OCI-LY3 (cell line): ENCODE measurements around the gene RRP9.

Experiments
- H2AFZ ChIP-seq: fragments of 200-600, 300-600 bp; shearing (Covaris generic); 2 replicates; pipeline ENCODE4 v1.6.0; 2014; ENCODE audit warnings: antibody characterized with exemption, low read depth, low read length
- H3K27ac ChIP-seq: fragments of 200-600, 300-600 bp; sonication (generic); 2 replicates; pipeline ENCODE4 v1.5.1; 2014; ENCODE audit warnings: mild to moderate bottlenecking, low read length, moderate library complexity, mixed read lengths
- H3K27me3 ChIP-seq: fragments of 200-600, 300-600 bp; sonication (generic); 2 replicates; pipeline ENCODE4 v1.6.1; 2014; ENCODE audit warnings: low read depth, low read length, mixed read lengths
- H3K36me3 ChIP-seq: fragments of 200-600, 300-600 bp; sonication (generic); replicated peaks from 2 replicates; pipeline ENCODE3; 2014; ENCODE audit warnings: low read depth, low read length, mixed read lengths
- H3K4me1 ChIP-seq: fragments of 300-600, 200-600 bp; sonication (generic); 2 replicates; pipeline ENCODE4 v1.6.1; 2014; ENCODE audit warnings: low read length, mixed read lengths
- H3K4me2 ChIP-seq: fragments of 200-600, 300-600 bp; sonication (generic); 2 replicates; pipeline ENCODE4 v1.6.1; 2014; ENCODE audit warnings: low read length, mixed read lengths
- H3K4me3 ChIP-seq: fragments of 300-600, 200-600 bp; sonication (generic); 2 replicates; pipeline ENCODE4 v1.5.1; 2014; ENCODE audit warnings: antibody characterized with exemption, mild to moderate bottlenecking, low read length, moderate library complexity
- H3K79me2 ChIP-seq: fragments of 300-600, 200-600 bp; shearing (Covaris generic); 2 replicates; pipeline ENCODE4 v1.6.1; 2014; ENCODE audit warnings: mild to moderate bottlenecking, low read length, mixed read lengths
- H3K9ac ChIP-seq: fragments of 300-600, 200-600 bp; shearing (Covaris generic); 2 replicates; pipeline ENCODE4 v1.6.0; 2014; ENCODE audit warnings: mild to moderate bottlenecking, low read length, moderate library complexity
- H3K9me3 ChIP-seq: fragments of 200-600, 300-600 bp; shearing (Covaris generic); 2 replicates; pipeline ENCODE4 v1.6.1; 2014; ENCODE audit warnings: low read length, mixed read lengths; ENCODE audit not compliant: insufficient read depth
- H4K20me1 ChIP-seq: fragments of 200-600, 300-600 bp; sonication (generic); 2 replicates; pipeline ENCODE4 v1.6.1; 2016; ENCODE audit warnings: low read length, mixed read lengths; ENCODE audit not compliant: insufficient read depth
- CTCF ChIP-seq: fragments of 200-600, 300-600 bp; sonication (generic); IDR thresholded peaks from 2 replicates; pipeline ENCODE4 v1.5.1; 2014; ENCODE audit warnings: antibody characterized with exemption, low read length, low read depth
- EZH2phosphoT487 ChIP-seq: fragments of 200-600 bp; shearing (Covaris generic); IDR thresholded peaks from 2 replicates; pipeline ENCODE4 v1.6.1; 2018; ENCODE audit warnings: antibody characterized with exemption, mixed run types, low read depth

The RRP9 gene

GRCh38 chr3:51888463-51889105 is 53.1 kb downstream of the RRP9 start:
- peaks cover 25% of the 10 kb centered on the region for H3K27me3 ChIP-seq
- H3K9me3 ChIP-seq, result no peaks in the 10 kb centered on the region
- no peak overlapping the region for H3K27ac ChIP-seq
- H3K4me2 ChIP-seq, result no peak overlapping the region
- no peaks in the 10 kb centered on the region for H4K20me1 ChIP-seq
- H3K79me2 ChIP-seq, result no peaks in the 10 kb centered on the region
- no peak for TF ChIP-seq EZH2phosphoT487
- no peak overlapping the region for H3K4me3 ChIP-seq
- H3K36me3 ChIP-seq, result no peaks in the 10 kb centered on the region
- H2AFZ ChIP-seq, result no peak overlapping the region
- no peak overlapping the region for H3K9ac ChIP-seq
- H3K4me1 ChIP-seq, result no peaks in the 10 kb centered on the region

DNA sequence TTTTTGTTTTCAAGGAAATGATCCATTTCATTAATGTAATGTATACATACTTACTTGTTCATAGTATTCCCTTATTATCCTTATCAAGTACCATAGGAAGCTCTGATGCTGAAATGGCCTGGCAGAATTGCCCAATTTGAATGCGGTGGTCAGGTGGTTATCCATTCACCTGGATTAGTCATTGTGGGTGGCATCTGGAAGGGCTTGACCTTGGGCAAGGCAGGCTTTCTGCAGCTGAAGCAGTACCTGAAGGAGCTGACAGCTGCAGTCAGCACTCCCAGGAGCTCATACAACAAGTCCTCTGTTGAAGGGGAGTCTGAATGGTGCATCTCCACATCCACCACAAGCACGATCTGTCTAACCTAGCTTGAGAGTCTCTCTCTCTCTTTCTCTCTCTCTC is 54.1 kb downstream of the RRP9 start:
- Histone ChIP-seq H3K4me3 (no peak overlapping the region), H2AFZ (no peak overlapping the region), H3K79me2 (no peaks in the 10 kb centered on the region), H4K20me1 (no peaks in the 10 kb centered on the region), H3K36me3 (no peaks in the 10 kb centered on the region), H3K9me3 (no peaks in the 10 kb centered on the region), H3K9ac (no peak overlapping the region), H3K27me3 (peaks cover 28% of the 10 kb centered on the region), H3K27ac (no peak overlapping the region), H3K4me1 (no peaks in the 10 kb centered on the region), H3K4me2 (no peak overlapping the region)
- no peak for TF ChIP-seq CTCF
- TF ChIP-seq EZH2phosphoT487, result no peak

DNA sequence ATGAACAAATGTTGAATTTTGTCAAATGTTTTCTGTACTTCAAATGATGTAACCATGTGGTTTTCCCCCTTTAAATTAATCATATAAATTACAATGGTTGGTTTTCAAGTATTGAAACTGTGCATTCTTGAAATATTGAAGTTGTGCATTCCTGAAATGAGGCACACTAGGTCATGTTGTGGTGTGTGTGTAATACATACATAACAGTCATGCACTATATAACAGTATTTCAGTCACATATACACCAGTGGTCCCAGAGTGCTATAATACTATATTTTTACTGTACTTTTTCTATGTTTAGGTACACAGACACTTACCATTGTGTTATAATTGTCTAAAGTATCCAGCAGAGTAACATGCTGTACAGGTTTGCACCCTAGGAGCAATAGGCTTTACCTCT is 55.3 kb downstream of the RRP9 start:
- Histone ChIP-seq H3K27me3 (peaks cover 37% of the 10 kb centered on the region), H3K27ac (no peak overlapping the region), H4K20me1 (no peaks in the 10 kb centered on the region), H3K4me2 (no peak overlapping the region), H3K9me3 (no peaks in the 10 kb centered on the region), H3K79me2 (no peaks in the 10 kb centered on the region), H3K36me3 (no peaks in the 10 kb centered on the region), H3K9ac (no peak overlapping the region), H3K4me3 (no peak overlapping the region), H3K4me1 (no peaks in the 10 kb centered on the region), H2AFZ (no peak overlapping the region)
- TF ChIP-seq CTCF, result no peak
- no peak for TF ChIP-seq EZH2phosphoT487
